GM21360 (cell line): ENCODE data around the gene ZNF778.
"Not testable (repeated sequence)": the region's sequence is repeated elsewhere in the genome, so short reads cannot be mapped to it uniquely, and the experiment has no call there.

Source experiments
- ATAC-seq: cut with Tn5 transposase; IDR thresholded peaks from one replicate; pipeline ENCODE4 v1.9.1; 2021; ENCODE audit warnings: mild to moderate bottlenecking, moderate library complexity; ENCODE audit not compliant: unreplicated experiment

Gene ZNF778

DNA sequence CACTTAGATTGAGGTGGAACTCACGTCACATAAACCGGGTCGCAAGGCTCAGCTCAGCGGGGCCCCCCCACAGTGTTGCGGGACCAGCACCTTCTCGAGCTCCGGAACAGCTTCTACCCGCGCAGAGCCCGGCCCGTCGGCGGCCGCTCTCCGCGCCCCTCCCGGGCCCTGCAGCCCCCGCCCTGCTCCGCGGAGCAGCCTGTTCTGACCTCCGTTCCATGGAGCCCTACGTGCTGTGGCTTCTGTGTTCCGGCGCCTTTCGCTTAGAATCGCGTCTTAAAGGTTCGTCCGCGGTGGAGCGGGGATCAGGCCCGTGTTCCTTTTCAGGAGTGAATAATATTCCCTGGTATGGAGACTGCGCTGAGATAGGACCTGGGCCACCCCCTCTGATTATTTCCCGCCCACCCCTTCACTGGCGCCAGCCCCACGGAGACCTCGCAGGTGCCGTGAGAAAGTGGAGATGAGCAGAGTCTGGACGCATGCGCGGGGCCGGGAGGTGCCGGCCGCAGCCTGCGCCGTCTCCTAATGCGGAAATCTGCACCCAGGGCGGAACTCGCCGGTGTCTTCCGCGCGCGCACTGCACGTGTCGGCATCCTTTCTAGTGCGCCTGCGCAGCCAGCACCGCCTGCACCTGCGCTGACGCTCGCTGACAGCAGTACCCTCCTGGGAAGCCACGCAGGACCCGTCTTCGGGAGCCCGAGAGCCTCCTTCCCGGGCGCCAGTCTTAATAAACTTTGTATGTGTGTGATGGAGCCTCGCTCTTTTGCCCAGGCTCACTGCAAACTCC lies 30.9 kb downstream of the ZNF778 start:
- no peak for ATAC-seq

DNA sequence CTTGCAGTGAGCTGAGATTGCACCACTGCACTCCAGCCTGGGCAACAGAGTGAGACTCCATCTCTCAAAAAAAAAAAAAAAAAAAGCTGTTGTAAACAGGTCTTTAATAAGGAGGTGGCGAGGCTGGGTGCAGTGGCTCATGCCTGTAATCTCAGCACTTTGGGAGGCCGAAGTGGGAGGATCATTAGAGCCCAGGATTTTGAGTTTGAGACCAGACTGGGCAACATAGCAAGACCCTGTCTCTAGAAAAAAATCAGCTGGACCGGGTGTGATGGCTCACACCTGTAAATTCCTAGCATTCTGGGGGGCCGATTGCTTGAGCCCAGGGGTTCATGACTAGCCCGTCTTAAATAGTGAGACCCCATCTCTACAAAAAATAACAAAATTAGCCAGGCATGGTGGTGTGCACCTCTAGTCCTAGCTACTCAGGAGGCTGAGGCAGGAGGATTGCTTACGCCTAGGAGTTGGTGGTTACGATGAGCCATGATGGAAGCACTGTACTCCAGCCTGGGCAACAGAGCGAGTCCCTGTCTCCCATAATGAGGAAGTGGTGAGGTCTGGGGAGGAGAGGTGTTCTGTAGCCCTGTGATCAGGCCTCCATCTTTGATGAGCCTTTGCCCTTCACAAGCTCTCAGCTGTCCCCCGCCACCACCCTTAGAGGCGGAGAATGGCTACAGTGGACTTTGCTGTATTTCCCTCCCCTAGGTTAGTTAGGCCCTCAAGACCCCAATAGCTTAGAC lies 36.2 kb downstream of the ZNF778 start:
- no peak for ATAC-seq

- no peak for ATAC-seq
Measured at GRCh38 chr16:89256651-89257254, 39.2 kb downstream of the ZNF778 start.

- ATAC-seq: no peak
Measured at GRCh38 chr16:89257281-89257731, 39.8 kb downstream of the ZNF778 start.

DNA sequence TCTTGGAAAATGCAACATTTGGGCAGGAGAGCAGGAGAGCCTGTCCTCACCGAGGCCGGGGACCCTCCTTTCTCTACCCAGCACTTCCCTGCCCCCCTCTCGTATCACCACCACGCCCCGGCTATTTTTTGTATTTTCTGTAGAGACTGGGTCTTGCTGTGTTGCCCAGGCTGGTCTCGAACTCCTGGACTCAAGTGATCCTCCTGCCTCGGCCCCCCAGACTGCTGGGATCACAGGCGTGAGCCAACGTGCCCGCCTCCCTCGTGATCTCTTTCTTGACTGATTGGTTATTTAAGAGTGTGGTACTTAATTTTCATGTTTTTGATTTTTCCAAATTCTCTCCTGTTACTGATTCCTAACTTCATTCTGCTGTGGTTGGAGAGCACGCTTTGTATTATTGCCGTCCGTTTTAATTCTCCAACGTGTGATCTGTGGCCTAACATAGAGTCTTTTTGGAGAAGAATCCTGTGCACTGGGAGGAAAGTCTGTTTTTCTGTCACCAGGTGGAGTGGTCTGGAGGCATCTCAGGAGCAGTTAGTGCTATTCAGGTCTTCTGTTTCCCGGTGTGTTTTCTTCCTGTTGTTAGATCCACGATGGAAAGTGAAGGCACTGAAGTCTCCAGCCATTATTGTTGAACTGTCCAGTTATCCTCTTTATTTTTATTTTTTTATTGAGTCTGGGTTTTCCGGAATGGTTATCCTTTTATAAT lies 40.4 kb downstream of the ZNF778 start:
- no peak for ATAC-seq

DNA sequence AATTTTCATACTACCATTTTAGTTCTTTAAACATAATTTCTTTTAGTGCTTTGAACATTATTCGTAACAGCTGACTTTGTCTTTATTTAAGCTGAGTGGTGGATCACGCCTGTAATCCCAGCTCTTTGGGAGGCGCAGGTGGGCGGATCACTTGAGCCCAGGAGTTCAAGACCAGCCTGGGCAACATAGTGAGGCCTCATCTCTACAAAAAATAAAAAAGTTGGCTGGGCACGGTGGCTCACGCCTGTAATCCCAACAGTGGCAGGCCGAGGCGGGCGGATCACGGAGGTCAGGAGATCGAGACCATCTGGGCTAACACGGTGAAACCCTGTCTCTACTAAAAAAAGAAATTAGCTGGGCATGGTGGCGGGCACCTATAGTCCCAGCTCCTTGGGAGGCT lies 42.4 kb downstream of the ZNF778 start:
- not testable (repeated sequence) for ATAC-seq

GRCh38 chr16:89261691-89262563 lies 44.4 kb downstream of the ZNF778 start:
- ATAC-seq: no peak

GRCh38 chr16:89264800-89265550 lies 47.5 kb downstream of the ZNF778 start:
- ATAC-seq: no peak

DNA sequence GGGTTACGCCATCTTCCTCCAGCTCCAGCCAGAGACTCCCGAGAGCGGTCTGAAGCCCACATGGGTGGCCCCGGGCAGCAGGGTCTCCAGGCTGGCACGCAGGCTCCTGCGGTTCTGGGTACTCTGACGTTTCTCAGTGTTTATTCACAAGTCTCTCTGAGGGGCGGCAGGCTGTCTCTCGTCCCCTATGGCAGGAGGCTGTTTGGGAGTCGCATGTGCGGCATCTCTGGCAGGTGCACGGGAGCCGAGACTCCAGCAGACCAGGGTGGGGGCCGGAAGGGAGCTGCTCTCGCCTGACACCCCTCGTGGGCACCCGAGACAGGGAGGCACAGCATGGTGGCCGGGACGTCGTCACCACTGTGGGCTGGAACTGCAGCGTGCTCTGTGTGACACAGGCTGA lies 48.1 kb downstream of the ZNF778 start:
- no peak for ATAC-seq

- ATAC-seq: no peak
Measured at GRCh38 chr16:89266521-89267134, 49.1 kb downstream of the ZNF778 start.

DNA sequence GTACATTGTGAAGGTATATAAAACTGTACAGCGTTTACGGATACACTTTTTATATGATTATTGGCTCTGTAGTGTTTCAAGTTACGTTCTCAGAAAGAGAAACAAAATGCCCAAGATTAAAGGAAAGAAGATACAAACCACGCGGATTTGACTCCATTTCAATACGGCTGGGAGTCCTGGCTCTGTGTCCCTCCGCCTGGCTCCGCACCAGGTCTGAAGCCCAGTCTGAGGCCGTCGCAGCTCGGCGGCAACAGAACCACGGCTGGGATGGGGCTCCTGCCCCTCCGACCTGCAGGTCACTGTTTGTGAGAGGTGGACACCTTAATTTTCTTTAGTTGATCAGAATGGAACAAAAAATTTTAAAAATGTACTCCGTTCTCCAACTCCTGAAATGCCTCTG lies 50.2 kb downstream of the ZNF778 start:
- not testable (repeated sequence) for ATAC-seq

DNA sequence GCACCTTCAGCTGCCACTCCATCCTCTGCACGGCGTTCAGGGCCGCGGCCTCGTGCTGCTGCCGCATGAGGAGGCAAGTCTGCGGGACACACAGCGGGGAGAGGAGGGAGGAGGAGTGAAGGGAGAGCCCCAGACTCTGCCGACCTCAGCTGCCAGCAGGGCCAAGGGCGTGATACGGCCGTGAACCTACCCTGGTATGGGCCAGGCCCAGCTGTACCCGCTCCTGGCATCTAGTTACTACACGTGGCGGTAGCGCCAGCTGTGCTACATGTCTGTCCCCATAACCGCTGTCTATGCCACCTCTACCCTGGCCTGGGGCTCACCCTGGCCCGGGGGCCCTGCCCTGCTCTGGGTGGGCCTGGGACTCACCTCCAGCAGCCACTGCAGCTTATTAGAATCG lies 51.1 kb downstream of the ZNF778 start:
- no peak for ATAC-seq

DNA sequence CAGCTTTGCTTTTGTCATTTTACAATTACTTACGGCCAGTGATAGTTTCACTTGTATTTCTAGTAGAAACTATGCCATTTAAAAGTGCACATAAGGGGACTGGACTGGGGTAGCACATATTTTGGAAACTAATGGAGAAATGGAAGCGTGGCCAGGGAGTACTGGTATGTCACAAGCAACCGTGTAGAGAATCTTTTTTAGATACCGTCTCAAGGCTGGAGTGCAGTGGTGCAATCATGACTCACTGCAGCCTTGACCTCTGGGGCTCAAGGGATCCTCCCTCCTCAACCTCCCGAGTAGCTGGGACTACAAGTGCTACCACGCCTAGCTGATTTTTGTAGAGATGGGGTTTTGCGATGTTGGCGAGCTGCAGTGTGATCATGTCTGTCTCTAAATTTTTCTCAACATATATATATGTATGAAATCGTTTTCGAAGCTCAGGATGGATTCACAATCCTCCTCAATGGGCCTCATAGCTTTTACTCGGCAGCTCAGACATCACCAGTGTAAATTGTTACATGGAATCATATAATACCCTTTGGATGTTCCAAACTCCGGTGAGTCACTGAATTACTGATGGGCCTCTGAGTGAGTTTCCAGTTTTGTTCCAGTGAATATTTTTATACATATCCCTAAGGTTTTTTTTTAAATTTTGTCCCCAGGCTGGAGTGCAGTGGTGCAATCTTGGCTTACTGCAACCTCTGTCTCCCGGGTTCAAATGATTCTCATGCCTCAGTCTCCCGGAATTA lies 51.7 kb downstream of the ZNF778 start:
- ATAC-seq: no peak

DNA sequence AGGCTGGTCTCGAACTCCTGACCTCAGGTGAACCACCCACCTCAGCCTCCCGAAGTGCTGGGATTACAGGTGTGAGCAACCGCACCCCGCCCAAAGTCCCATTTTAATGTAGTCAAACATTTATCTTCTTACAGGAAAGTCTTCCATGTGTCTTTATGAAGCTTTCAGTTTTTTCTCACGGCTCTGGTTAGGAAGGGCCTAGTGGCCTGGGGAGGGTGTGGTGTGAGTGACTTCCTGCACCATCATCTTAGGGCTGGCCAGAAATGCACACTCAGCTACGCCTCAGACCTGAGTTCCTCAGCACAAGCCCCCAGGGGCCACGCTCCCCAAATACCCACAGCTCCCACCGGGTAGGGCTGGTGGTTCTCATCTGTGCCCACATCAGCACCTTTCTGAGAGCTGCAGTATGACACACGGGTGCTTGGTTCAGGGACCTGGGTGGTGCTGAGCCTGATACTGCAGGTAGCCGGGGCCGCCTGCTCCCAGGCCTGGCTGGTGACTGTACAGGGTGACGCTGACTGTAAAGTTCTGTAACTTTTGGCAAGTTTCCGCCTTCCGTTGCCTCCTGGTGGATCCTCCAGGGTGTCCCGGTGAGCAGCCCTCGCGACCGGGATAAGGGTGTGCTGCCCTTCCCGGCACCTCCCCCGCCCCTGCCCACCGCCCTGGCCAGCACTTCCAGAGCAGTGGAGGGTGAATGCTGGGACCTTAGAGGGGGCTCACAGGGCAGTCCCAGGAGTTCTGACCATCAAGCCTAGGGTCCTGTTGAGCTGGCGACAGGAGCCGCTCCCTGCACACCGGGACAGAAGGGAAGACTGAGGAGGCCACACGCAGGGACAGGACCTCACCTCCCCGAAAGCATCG lies 52.5 kb downstream of the ZNF778 start:
- no peak for ATAC-seq

GRCh38 chr16:89270666-89271345 lies 53.3 kb downstream of the ZNF778 start:
- ATAC-seq: no peak

- no peak for ATAC-seq
Measured at GRCh38 chr16:89272631-89273030, 55.1 kb downstream of the ZNF778 start.
